ENCODE results near the gene SEMA6A.

The SEMA6A gene

GRCh38 chr5:116574367-116575325 lies at the start of gene SEMA6A:
Gene SEMA6A (minus strand): TSS chr5:116574823. CDS start chr5:116504944, 69,879 bp downstream.
- peak; percentile 89 to 96 for DNase-seq

GRCh38 chr5:116622375-116623050 lies 47.9 kb upstream of the SEMA6A start:
- no peak for DNase-seq

GRCh38 chr5:116621599-116621998 lies 47.0 kb upstream of the SEMA6A start:
- no peak for DNase-seq

GRCh38 chr5:116616876-116617275 lies 42.3 kb upstream of the SEMA6A start:
- no peak for DNase-seq

- DNase-seq, result no peak
Observed at GRCh38 chr5:116614603-116614920, 39.9 kb upstream of the SEMA6A start.

GRCh38 chr5:116613445-116613844 lies 38.8 kb upstream of the SEMA6A start:
- DNase-seq, result no peak

- no peak for DNase-seq
Observed at GRCh38 chr5:116612431-116612830, 37.8 kb upstream of the SEMA6A start.

- DNase-seq, result no peak
Observed at GRCh38 chr5:116605310-116606070, 30.9 kb upstream of the SEMA6A start.

GRCh38 chr5:116604805-116605204 lies 30.2 kb upstream of the SEMA6A start:
- no peak for DNase-seq

DNA sequence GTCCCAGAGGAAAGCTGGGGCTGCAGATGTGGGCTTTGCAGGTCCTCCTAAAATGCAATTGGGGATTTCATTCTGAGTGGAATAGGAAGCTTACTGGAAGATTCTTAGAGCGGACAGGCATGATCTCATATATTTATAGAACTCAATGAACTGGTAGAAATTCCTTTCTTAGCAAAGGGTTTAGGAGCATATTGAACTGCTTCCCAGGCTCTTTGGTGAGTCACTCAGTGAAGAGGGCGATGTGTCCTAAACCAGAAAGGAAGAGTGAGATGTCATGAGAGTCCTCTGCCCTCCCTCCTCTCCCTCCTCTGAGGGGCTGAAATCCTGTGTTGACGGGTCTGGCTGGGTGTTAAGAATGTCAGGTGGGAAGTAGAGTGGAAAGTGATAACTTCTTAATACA lies 26.3 kb upstream of the SEMA6A start:
- DNase-seq, result no peak

DNA sequence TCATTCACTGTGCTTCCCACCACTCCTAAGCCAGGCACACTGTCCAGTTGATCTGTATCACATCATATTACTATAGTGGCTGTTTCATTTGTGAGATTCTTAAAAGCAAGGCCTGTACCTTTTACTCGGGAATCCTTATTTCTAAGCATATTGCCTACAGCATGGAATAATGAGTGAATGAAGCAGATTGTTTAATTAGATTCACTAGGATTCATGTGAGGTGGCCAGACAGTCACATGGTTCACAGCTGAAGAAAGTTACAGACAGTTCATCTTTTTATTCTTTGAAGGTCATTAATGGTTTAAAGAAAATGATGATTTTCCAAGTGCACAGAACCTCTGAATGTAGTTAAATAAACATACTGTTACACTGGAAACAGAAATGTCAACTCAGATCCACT lies 24.3 kb upstream of the SEMA6A start:
- no peak for DNase-seq

- no peak for DNase-seq
Observed at GRCh38 chr5:116595498-116595897, 20.9 kb upstream of the SEMA6A start.

GRCh38 chr5:116593340-116593739 lies 18.7 kb upstream of the SEMA6A start:
- no peak for DNase-seq

- no peak for DNase-seq
Observed at GRCh38 chr5:116585227-116585626, 10.6 kb upstream of the SEMA6A start.

- no peak for DNase-seq
Observed at GRCh38 chr5:116583862-116584222, 9.2 kb upstream of the SEMA6A start.

- no peak for DNase-seq
Observed at GRCh38 chr5:116583085-116583861, 8.7 kb upstream of the SEMA6A start.

DNA sequence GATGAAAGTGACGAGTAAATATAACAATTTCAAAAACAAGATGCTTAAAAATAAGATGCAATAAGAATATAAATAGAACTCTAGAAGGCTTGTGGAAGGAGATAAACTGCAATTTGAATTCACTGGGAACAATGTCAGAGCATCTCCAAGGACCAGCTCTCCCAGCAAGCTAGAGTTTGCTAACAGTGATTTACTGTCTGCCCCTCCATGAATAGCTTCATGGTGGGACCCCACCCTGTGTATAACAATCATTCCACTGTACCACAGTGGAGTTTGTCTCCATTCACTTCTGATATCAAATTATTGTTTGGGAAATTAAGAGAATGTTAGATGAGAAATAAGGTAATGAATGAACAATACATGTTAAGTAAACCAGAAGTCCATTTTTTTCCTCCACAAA lies 7.3 kb upstream of the SEMA6A start:
- DNase-seq, result no peak

DNA sequence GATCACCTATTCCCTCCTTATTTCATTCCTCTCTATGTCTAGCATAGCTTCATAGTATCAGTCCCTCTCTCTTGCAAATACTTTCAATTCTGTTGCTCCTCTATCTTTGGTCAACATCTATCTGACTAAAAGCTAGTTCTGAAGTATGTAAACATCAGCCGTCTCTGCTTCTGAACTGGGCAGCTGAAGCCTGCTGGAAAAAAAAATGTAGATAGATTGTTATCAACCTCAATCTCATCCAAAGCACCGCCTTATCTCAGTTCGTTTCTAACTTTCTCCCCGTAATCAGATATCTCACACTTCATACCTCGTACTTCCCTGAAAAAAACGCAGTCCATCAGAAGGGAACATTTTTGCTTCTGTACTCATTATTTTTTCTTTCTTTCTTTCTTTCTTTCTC lies 4.5 kb upstream of the SEMA6A start:
- DNase-seq, result no peak

- no peak for DNase-seq
Observed at GRCh38 chr5:116578676-116579075, 4.1 kb upstream of the SEMA6A start.

- no peak for DNase-seq
Observed at GRCh38 chr5:116577064-116577788, 2.6 kb upstream of the SEMA6A start.

- DNase-seq, result peak; percentile 79 to 86
Observed at GRCh38 chr5:116576053-116576713, 1.6 kb upstream of the SEMA6A start.
